Uterus (tissue), 4 donors: ENCODE data around the gene SLC48A1. TPM values are rescaled to one million over a fixed set of nuclear protein-coding genes. Genes with fewer than 3 reads are reported as not detected.

Experiments
- DNase-seq, 2 donors: peaks; one replicate each; pipeline ENCODE4 v3.0.0-alpha.2; 2019 to 2020
- H3K27ac ChIP-seq, 2 donors: fragments of 200-600 bp; sonication (generic); 1 replicate in 1 of 2; 2 replicates in 1 of 2; pipeline ENCODE4 v1.5.1; 2016 to 2018
- H3K27me3 ChIP-seq, 2 donors: fragments of 200-600 bp; sonication (generic); one replicate each; pipeline ENCODE4 v1.5.1; 2018 to 2019; ENCODE audit warnings: control low read depth in 1 of 2
- H3K36me3 ChIP-seq, 2 donors: fragments of 200-600 bp; sonication (generic); one replicate each; pipeline ENCODE4 v1.5.1; 2019; ENCODE audit warnings: control low read depth in 1 of 2
- H3K4me1 ChIP-seq, 2 donors: fragments of 200-600 bp; sonication (generic); one replicate each; pipeline ENCODE4 v1.5.1; 2018 to 2019; ENCODE audit warnings: control low read depth in 1 of 2
- H3K4me3 ChIP-seq, 2 donors: fragments of 200-600 bp; sonication (generic); 1 replicate in 1 of 2; 2 replicates in 1 of 2; pipeline ENCODE4 v1.5.1; 2018 to 2019; ENCODE audit warnings: mild to moderate bottlenecking in 1 of 2
- H3K9me3 ChIP-seq, 2 donors: fragments of 200-600 bp; sonication (generic); one replicate each; pipeline ENCODE4 v1.5.1; 2019; ENCODE audit warnings: control low read depth in 1 of 2
- POLR2A ChIP-seq, 2 donors: fragments of 450-650 bp; IDR thresholded peaks; one replicate each; pipeline ENCODE4 v1.6.1; 2016; ENCODE audit warnings: antibody characterized with exemption in 2 of 2, mild to moderate bottlenecking in 1 of 2, moderate library complexity in 1 of 2
- intact Hi-C: fragments of 100-400 bp; cut with DNase I; formaldehyde crosslinking; loops from one replicate; pipeline ENCODE4 v1.15.1; 2023; ENCODE audit warnings: low total_unique reads
- total RNA-seq, 4 donors: library from RNA; depleted of rRNA in 3 of 4; stranded (reverse); fragments of >200 nt in 3 of 4; gene quantifications; one replicate each; pipeline versions ENCODE4 v1.1.0 to v1.2.4, GENCODE V29; 2014 to 2023
- TF ChIP-seq, protein P1 (sequence below), 4 experiments: fragments of 200-600 bp in 2 of 4; fragments of 450-650 bp in 2 of 4; sonication (generic) in 2 of 4; IDR thresholded peaks; one replicate each; pipeline ENCODE4 v1.5.1; 2016 to 2019; ENCODE audit warnings: antibody characterized with exemption in 4 of 4, mild to moderate bottlenecking in 2 of 4, moderate library complexity in 1 of 4
- donor health status: DM: yes; HTN: yes; CAD: no.

SLC48A1 gene
- total RNA-seq, 4 donors from 2014 or later: 1.3 to 50.5 (median 15.4) TPM

DNA sequence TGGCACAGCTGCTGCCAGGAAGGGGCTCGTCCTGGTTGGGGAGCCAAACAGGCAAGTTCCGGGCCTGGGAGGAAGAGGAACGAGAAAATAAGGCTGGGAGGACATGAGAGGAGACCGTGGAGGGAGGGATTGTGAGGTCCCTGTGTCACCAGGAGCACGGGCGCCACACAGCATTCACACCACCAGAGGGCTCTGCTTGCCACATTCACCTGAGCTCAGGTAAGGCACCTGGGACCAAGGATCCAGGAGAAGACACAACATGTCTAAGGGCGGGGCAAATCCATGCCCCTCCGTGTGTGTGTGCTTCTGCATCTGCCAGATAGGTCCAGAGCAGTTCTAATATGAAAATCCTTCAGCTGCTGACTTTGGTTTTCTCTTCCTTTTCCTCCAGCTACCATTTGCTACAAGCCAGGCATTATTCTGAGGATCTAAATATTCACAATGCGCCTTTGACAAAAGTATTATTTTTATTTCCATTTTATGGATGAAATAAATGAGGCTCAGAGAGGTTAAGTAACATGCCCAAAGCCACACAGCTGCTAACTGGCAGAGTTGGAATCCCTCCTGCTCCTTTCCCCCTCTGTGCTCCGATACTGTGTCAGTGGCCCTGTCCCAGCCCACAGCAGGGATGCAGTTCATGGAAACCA lies 28.9 kb upstream of the SLC48A1 start:
- Histone ChIP-seq H3K4me3 (no peak overlapping the region), H3K27me3 (no peaks in the 10 kb centered on the region), H3K4me1 (no peaks in the 10 kb centered on the region), H3K9me3 (no peaks in the 10 kb centered on the region), H3K27ac (no peak overlapping the region), H3K36me3 (no peaks in the 10 kb centered on the region)
- TF ChIP-seq POLR2A (IDR thresholded peaks at IDR 0.05): no peak
- TF ChIP-seq, protein P1, sequence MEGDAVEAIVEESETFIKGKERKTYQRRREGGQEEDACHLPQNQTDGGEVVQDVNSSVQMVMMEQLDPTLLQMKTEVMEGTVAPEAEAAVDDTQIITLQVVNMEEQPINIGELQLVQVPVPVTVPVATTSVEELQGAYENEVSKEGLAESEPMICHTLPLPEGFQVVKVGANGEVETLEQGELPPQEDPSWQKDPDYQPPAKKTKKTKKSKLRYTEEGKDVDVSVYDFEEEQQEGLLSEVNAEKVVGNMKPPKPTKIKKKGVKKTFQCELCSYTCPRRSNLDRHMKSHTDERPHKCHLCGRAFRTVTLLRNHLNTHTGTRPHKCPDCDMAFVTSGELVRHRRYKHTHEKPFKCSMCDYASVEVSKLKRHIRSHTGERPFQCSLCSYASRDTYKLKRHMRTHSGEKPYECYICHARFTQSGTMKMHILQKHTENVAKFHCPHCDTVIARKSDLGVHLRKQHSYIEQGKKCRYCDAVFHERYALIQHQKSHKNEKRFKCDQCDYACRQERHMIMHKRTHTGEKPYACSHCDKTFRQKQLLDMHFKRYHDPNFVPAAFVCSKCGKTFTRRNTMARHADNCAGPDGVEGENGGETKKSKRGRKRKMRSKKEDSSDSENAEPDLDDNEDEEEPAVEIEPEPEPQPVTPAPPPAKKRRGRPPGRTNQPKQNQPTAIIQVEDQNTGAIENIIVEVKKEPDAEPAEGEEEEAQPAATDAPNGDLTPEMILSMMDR (IDR thresholded peaks at IDR 0.05): peak in 3 of 4 experiments; percentile 31 to 44 (median 33)
- intact Hi-C loops: loop anchor here (10.0 kb wide), 1 partner anchor 91 kb away; no protein-coding TSS in a partner anchor
- DNase-seq: no peak

DNA sequence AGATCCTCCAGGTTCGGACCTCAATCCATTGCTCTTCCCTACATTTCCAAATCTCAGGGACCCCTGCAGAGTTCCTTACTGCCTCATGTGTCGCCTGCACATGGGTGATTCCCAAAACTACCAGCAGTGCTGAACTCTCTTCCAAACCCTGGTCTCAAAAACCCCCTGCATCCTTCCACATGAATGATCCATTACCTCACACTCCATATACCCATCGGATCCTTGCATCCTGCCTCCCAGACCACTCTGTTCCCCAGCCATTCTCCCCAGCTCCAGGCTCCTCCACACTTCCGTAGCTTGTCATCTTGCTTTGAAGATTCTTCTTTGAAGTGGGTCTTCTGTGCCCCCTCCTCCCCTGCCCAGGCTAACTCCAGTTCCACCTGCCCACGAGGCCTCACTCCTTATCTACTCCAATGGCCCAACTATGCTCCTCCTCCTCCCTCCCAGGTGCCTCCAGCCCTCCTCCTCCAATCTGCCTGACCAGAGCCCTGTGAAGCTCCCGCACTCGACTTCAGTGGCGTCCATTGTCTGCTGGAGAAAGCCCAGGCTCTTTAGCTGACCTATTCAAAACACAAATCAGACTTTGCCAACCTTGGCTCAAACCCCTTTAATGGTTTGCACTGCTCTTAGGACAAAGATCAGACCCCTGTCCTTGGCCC lies 28.1 kb upstream of the SLC48A1 start:
- intact Hi-C loops: loop anchor here (10.0 kb wide), 1 partner anchor 90 kb away; no protein-coding TSS in a partner anchor

DNA sequence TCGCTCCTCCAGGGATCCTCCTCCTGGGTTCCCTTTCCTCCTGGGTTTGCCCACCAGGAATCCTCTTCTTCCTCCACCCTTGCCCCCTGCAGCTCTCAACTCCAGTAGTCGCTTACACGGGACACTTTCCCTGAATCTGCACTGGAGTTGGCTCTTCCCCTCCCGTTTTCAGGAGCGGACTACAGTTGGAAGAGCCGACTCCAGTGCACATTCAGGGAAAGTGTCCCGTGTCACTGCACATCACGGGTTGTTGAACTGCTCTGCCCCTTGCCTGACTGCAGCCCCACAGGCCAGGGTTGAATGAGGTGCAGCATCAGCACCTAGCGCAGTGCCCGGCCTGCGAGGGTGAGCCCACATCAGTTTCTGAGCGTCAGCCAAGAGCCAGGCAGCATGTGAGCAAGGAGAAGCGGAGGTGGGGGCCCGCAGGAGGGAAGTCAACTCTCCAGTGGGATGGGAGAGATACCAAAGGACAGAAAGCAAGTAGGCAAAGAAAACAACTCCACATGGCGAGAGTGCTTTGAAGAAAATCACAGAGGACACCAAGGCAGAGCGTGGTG lies 27.5 kb upstream of the SLC48A1 start:
- no peak for DNase-seq
- Histone ChIP-seq H3K27ac (no peak overlapping the region), H3K9me3 (no peaks in the 10 kb centered on the region), H3K27me3 (no peaks in the 10 kb centered on the region), H3K4me1 (no peaks in the 10 kb centered on the region), H3K4me3 (no peak overlapping the region), H3K36me3 (no peaks in the 10 kb centered on the region)
- intact Hi-C loops: loop anchor here (10.0 kb wide), 1 partner anchor 89 kb away; no protein-coding TSS in a partner anchor
- TF ChIP-seq, protein P1 (IDR thresholded peaks at IDR 0.05): no peak
- TF ChIP-seq POLR2A (IDR thresholded peaks at IDR 0.05): no peak

More for the DNA sequence above, 28.1 kb upstream of the SLC48A1 start:
- Histone ChIP-seq H3K9me3 (no peaks in the 10 kb centered on the region), H3K36me3 (no peaks in the 10 kb centered on the region), H3K4me3 (no peak overlapping the region), H3K27ac (no peak overlapping the region), H3K4me1 (no peaks in the 10 kb centered on the region), H3K27me3 (no peaks in the 10 kb centered on the region)
- TF ChIP-seq POLR2A (IDR thresholded peaks at IDR 0.05): no peak
- TF ChIP-seq, protein P1 (IDR thresholded peaks at IDR 0.05): no peak
- DNase-seq: no peak

DNA sequence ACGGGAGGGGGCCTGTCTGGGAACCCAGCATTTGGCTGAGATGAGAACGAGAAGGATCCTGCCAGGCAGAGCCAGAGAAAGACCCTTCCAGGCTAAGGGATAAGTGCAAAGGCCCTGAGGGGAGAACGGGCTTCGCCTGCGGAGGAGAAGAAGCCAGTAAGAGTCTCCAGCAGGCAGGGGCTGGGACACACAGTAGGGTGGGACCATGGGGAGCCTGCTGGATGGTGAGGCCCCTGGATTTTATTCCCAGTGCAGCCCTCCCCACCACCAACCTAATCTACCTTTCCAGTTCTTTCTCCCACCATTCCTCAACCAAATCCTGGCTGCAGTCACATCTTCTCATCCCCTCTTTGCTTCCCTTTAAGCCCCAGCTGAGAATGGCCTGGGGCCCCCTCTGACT lies 27.0 kb upstream of the SLC48A1 start:
- no peaks in the 10 kb centered on the region for H3K27me3 ChIP-seq
- TF ChIP-seq POLR2A (IDR thresholded peaks at IDR 0.05): no peak
- TF ChIP-seq, protein P1 (IDR thresholded peaks at IDR 0.05): no peak
- intact Hi-C loops: loop anchor here (10.0 kb wide), 1 partner anchor 89 kb away; no protein-coding TSS in a partner anchor
- H3K27ac ChIP-seq: no peak overlapping the region
- no peaks in the 10 kb centered on the region for H3K4me1 ChIP-seq
- no peaks in the 10 kb centered on the region for H3K9me3 ChIP-seq
- H3K4me3 ChIP-seq: no peak overlapping the region
- H3K36me3 ChIP-seq: no peaks in the 10 kb centered on the region
- no peak for DNase-seq

DNA sequence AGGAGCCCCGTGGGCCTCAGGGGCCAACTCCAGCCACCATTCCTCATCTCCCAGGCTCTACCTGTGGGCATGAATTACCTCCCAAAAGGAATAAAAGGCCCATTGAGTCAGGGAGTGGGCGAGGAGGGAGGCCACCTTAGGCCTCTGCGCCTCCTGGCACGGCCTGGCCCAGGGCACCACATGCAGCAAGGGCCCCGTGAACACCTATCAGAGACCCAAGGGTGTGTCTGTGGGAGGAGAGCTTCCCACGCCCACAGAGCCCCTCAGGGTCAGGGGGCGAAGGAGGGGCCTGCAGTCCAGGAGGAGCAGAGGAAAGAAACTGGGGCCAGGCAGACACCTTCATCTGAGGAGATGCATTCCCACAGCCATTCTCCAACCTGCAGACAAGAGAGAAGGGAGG lies 26.5 kb upstream of the SLC48A1 start:
- TF ChIP-seq POLR2A (IDR thresholded peaks at IDR 0.05): no peak
- TF ChIP-seq, protein P1 (IDR thresholded peaks at IDR 0.05): no peak
- intact Hi-C loops: loop anchor here (10.0 kb wide), 1 partner anchor 88 kb away; no protein-coding TSS in a partner anchor
- no peak overlapping the region for H3K4me3 ChIP-seq
- H3K9me3 ChIP-seq: no peaks in the 10 kb centered on the region
- no peak overlapping the region for H3K27ac ChIP-seq
- H3K4me1 ChIP-seq: no peaks in the 10 kb centered on the region
- no peak for DNase-seq
- no peaks in the 10 kb centered on the region for H3K36me3 ChIP-seq
- no peaks in the 10 kb centered on the region for H3K27me3 ChIP-seq
